Adrenal gland (tissue), 5 donors: ENCODE data around the gene KCNMA1.

ENCODE experiments used
- CTCF ChIP-seq, 6 experiments: fragments of 450-650 bp in 4 of 6; fragments of 200-600 bp in 2 of 6; sonication (generic) in 1 of 6; IDR thresholded peaks; 1 replicate in 5 of 6; 2 replicates in 1 of 6; pipeline versions ENCODE4 v1.5.1 to v1.8.0; 2016 to 2021; ENCODE audit warnings: antibody characterized with exemption in 6 of 6, mild to moderate bottlenecking in 2 of 6, moderate library complexity in 1 of 6
- POLR2A ChIP-seq, 2 donors: fragments of 450-650 bp; IDR thresholded peaks; one replicate each; pipeline ENCODE4 v1.6.1; 2017; ENCODE audit warnings: antibody characterized with exemption in 2 of 2, mild to moderate bottlenecking in 2 of 2, moderate library complexity in 1 of 2
- donor health status: DM: no; HTN: no; CAD: no.

GRCh38 chr10:77305650-77306632 is 331.7 kb downstream of the KCNMA1 start:
- TF ChIP-seq CTCF (IDR thresholded peaks at IDR 0.05): no peak
- TF ChIP-seq POLR2A (IDR thresholded peaks at IDR 0.05): no peak
